Testis (tissue), 3 donors: ENCODE measurements around the gene CRHR1. TPM values are rescaled to one million over a fixed set of nuclear protein-coding genes. Genes with fewer than 3 reads are reported as not detected.

Source experiments
- DNase-seq: peaks from one replicate; pipeline ENCODE4 v3.0.0-alpha.2; 2019
- H3K27ac ChIP-seq, 2 donors: fragments of 200-600 bp; sonication (generic); one replicate each; pipeline ENCODE4 v1.5.1; 2019
- H3K27me3 ChIP-seq: fragments of 200-600 bp; sonication (generic); one replicate; pipeline ENCODE4 v1.5.1; 2019
- H3K36me3 ChIP-seq: fragments of 200-600 bp; sonication (generic); one replicate; pipeline ENCODE4 v1.5.1; 2017; ENCODE audit warnings: low read depth; ENCODE audit errors: missing control alignments
- H3K4me1 ChIP-seq: fragments of 200-600 bp; sonication (generic); one replicate; pipeline ENCODE4 v1.5.1; 2019
- H3K4me3 ChIP-seq, 2 donors: fragments of 200-600 bp; sonication (generic); one replicate each; pipeline ENCODE4 v1.5.1; 2017 to 2019
- H3K9me3 ChIP-seq: fragments of 200-600 bp; sonication (generic); one replicate; pipeline ENCODE4 v1.5.1; 2017
- POLR2A ChIP-seq: fragments of 450-650 bp; IDR thresholded peaks from one replicate; pipeline ENCODE4 v1.6.1; 2017; ENCODE audit warnings: antibody characterized with exemption, mild to moderate bottlenecking, moderate library complexity
- WGBS, 2 donors: methylation state at CpG; one replicate each; pipeline ENCODE4 v1.1.5; 2018; 5-methylcytosine and 5-hydroxymethylcytosine counted together
- intact Hi-C: fragments of 100-400 bp; cut with DNase I; formaldehyde crosslinking; loops from one replicate; pipeline ENCODE4 v1.15.1; 2023; ENCODE audit warnings: low total_unique reads
- polyA plus RNA-seq: library from polyadenylated mRNA; stranded (reverse); fragments of 350-450 nt; fragmentation: Illumina TruSeq; extraction: RNeasy Lipid Tissue Mini Kit (QIAGEN cat#74804); gene quantifications from one replicate; pipeline ENCODE4 v1.2.3, GENCODE V29; 2014; ENCODE audit warnings: low read depth, low replicate concordance; ENCODE audit not compliant: insufficient read depth
- total RNA-seq, 2 donors: library from RNA; depleted of rRNA; stranded (reverse); fragments of >200 nt; gene quantifications; one replicate each; pipeline ENCODE4 v1.2.3, GENCODE V29; 2016
- TF ChIP-seq, protein P1 (sequence below), 3 experiments: fragments of 450-650 bp in 2 of 3; fragments of 200-600 bp in 1 of 3; sonication (generic) in 1 of 3; IDR thresholded peaks; one replicate each; pipeline ENCODE4 v1.5.1; 2016 to 2019; ENCODE audit warnings: antibody characterized with exemption in 3 of 3, mild to moderate bottlenecking in 2 of 3, moderate library complexity in 1 of 3

The CRHR1 gene
- total and polyA plus RNA-seq, 3 donors from 2014 or later = 0.55 to 1.9 (median 0.55) TPM

DNA sequence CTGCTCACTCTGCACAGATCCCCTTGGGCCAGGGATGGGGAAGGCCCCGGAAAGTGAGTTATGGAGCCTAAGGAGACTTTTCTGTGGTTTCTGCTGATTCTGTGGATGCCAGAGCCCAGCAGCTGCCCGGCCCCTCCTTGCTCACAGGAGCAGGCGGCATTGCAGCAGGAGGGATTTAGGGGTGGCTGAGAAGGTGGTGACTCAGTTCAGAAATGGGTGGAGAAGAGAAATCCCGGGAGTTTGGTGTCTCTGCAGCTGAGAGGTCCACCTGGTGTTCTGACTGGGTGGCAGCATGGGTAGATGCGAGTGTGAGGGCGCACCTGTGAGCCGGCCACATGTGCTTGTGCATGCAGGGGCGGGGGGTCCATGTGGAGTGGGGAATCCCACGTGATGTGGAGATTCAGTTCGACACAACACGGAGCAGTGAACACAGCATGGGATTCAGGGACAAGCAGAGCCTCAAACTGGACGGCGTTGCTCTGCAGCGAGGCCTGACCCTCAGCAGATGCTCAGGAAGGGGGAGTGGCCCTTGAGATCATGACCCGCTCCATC is 44.5 kb downstream of the CRHR1 start:
- 78 to 80% methylated on average over 15 of the region's 15 CpGs for WGBS, 2 donors
- intact Hi-C loops = no loop called here
- no peaks in the 10 kb centered on the region for H3K27me3 ChIP-seq

DNA sequence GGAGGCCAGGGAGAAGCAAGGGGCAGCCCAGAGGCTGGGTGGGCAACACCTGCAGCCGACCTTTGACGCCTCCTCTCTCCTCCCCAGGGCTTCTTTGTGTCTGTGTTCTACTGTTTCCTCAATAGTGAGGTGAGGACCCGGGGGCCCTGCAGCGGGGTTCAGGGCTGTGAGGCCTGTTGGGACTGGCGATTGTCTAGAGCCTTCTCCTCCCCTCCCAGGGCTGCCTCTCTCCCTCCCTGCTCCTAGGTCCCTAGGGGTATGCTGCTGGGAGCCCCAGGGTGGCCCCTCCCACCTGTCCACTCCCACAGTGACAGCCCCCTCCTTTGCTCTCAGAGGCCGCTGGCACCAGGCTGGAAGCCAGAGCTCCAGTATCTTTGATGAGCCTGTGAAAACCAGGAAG is 49.8 kb downstream of the CRHR1 start:
- Histone ChIP-seq H3K27me3 (no peaks in the 10 kb centered on the region), H3K27ac (no peak overlapping the region), H3K4me3 (no peak overlapping the region), H3K36me3 (no peaks in the 10 kb centered on the region), H3K4me1 (no peaks in the 10 kb centered on the region), H3K9me3 (no peaks in the 10 kb centered on the region)
- 43 to 63% methylated on average over 3 to 6 of the region's 6 CpGs for WGBS, 2 donors
- DNase-seq = no peak
- intact Hi-C loops = loop anchor here (5.0 kb wide), 1 partner anchor 192 kb away; no protein-coding TSS in a partner anchor
- TF ChIP-seq, protein P1, sequence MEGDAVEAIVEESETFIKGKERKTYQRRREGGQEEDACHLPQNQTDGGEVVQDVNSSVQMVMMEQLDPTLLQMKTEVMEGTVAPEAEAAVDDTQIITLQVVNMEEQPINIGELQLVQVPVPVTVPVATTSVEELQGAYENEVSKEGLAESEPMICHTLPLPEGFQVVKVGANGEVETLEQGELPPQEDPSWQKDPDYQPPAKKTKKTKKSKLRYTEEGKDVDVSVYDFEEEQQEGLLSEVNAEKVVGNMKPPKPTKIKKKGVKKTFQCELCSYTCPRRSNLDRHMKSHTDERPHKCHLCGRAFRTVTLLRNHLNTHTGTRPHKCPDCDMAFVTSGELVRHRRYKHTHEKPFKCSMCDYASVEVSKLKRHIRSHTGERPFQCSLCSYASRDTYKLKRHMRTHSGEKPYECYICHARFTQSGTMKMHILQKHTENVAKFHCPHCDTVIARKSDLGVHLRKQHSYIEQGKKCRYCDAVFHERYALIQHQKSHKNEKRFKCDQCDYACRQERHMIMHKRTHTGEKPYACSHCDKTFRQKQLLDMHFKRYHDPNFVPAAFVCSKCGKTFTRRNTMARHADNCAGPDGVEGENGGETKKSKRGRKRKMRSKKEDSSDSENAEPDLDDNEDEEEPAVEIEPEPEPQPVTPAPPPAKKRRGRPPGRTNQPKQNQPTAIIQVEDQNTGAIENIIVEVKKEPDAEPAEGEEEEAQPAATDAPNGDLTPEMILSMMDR (IDR thresholded peaks at IDR 0.05) = no peak
- TF ChIP-seq POLR2A = no peak

More for the DNA sequence above, 44.5 kb downstream of the CRHR1 start:
- H3K9me3 ChIP-seq = no peaks in the 10 kb centered on the region
- no peak for TF ChIP-seq POLR2A
- TF ChIP-seq, protein P1 (IDR thresholded peaks at IDR 0.05) = no peak
- H3K27ac ChIP-seq = no peak overlapping the region
- H3K4me1 ChIP-seq = no peaks in the 10 kb centered on the region
- DNase-seq = no peak
- H3K36me3 ChIP-seq = no peaks in the 10 kb centered on the region
- H3K4me3 ChIP-seq = no peak overlapping the region

DNA sequence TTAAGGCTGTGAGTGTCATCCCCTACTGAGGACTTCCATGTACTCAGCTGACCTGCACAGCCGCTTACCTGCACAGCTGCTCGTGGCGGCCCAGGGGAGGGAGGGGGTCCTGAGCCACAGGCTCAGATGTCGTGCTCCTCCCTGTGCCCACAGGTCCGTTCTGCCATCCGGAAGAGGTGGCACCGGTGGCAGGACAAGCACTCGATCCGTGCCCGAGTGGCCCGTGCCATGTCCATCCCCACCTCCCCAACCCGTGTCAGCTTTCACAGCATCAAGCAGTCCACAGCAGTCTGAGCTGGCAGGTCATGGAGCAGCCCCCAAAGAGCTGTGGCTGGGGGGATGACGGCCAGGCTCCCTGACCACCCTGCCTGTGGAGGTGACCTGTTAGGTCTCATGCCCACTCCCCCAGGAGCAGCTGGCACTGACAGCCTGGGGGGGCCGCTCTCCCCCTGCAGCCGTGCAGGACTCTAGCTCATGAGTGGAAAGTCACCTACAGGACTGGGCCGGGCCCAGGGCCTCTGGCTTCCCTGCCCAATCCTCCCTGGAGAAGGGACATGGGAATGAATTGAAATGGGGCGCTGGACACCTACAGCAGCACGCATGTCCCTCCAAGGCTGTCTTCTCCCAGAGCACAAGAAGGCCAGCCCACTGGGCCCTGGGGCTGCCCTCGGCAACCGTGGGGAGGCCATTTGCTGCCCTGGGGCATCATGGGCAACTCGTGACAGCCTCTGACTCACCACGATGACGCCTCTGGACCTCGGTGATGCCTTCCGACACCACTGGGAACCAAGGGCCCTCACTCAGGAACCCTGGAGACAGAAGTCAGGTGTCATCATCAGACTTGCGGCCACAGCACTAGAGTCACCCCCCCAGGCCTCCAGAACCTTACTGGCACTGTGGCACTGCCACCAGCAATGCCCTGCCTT is 50.6 kb downstream of the CRHR1 start:
- Histone ChIP-seq H3K4me3 (no peak overlapping the region), H3K27me3 (no peaks in the 10 kb centered on the region), H3K9me3 (no peaks in the 10 kb centered on the region), H3K27ac (no peak overlapping the region), H3K4me1 (no peaks in the 10 kb centered on the region), H3K36me3 (no peaks in the 10 kb centered on the region)
- intact Hi-C loops = loop anchor here (5.0 kb wide), 1 partner anchor 192 kb away; no protein-coding TSS in a partner anchor
- TF ChIP-seq, protein P1 (IDR thresholded peaks at IDR 0.05) = no peak
- TF ChIP-seq POLR2A = no peak
- DNase-seq = no peak
- WGBS, 2 donors = 91 to 100% methylated on average over 4 to 26 of the region's 26 CpGs

DNA sequence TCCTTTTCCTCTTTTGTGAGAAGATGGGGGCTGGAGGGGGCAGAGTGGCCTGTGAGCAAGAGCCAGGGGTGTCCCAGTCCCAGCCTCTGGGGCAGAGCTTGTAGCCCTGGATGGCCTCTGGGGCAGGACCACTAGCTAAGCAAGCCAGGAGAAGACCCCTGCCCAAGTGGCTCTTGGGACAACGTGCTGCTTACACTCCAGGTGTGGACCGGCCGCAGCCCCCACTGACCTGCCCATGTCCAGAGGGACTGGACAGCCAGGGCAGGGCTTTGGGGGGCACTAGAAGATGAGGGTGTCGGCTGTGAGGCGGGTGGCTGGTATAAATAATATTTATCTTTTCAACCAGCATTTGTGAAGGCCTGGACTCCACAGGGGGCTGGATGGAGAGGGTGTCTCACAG is 51.4 kb downstream of the CRHR1 start:
- intact Hi-C loops = no loop called here
- no peak overlapping the region for H3K27ac ChIP-seq
- no peaks in the 10 kb centered on the region for H3K36me3 ChIP-seq
- no peak overlapping the region for H3K4me3 ChIP-seq
- H3K27me3 ChIP-seq = no peaks in the 10 kb centered on the region
- TF ChIP-seq, protein P1 (IDR thresholded peaks at IDR 0.05) = no peak
- no peak for TF ChIP-seq POLR2A
- no peak for DNase-seq
- 80 to 100% methylated on average over 2 to 4 of the region's 5 CpGs for WGBS, 2 donors
- no peaks in the 10 kb centered on the region for H3K4me1 ChIP-seq
- H3K9me3 ChIP-seq = no peaks in the 10 kb centered on the region
